GM21619 (cell line): ENCODE results near the gene MRPL58.
"Not testable (repeated sequence)": the region's sequence is repeated elsewhere in the genome, so short reads cannot be mapped to it uniquely, and the experiment has no call there.

ENCODE experiments used
- ATAC-seq: cut with Tn5 transposase; IDR thresholded peaks from one replicate; pipeline ENCODE4 v1.9.1; 2021; ENCODE audit not compliant: unreplicated experiment

The MRPL58 gene

DNA sequence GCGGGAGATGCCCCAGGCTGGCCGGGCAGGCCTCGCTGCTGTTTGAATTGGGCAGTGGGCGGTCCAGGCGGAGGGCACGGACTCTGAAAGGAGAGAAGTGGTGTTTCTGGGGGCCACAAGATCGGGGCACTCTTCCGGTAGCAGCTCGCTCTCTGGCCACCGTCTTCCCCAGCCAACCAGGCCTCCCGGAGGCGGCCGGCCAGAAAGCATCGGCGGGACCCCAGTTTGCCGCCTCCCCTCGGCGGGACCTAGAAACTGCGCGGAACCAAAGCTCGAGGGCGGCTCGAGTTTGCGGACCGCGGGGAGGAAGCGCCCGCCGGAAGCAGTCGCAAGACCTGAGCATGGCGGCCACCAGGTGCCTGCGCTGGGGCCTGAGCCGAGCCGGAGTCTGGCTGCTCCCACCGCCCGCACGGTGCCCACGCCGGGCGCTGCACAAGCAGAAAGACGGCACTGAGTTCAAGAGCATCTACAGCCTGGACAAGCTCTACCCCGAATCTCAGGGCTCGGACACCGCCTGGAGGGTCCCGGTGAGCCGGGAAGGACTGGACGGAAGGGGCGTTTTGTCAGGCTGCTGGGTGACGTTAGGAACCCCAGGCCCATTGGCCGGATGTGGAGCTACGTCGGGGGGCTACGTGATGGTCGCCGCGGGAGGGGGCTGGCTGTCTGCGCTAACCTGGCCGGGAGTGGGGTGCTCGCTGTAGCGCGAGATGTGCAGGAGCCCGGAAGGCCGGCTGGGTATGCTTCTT is at the start of gene MRPL58:
Gene MRPL58 (plus strand): TSS at position 325 of the 746 bp plus-strand sequence. CDS start 17 bp downstream, at position 342.
- ATAC-seq: peak; percentile 88

DNA sequence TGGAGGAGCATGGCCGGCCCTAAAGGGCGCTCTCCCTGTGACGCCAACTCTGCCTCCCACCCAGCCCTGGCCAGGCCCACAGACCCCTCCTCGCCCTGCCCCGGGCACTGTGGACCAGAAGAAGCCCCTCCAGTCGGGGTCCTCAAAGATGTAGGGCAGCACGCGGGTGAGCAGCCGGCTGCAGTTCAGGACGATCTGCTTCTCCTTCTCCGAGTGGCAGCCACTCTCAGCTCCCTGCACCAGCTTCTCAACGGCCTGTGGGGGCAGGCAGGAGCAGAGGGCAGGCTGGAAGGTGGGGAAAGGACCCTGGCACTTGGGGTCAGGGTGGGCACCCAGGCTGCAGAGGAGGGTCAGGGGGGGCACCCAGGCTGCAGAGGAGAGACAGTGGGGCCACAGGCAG is 48.8 kb upstream of the MRPL58 start:
- ATAC-seq: no peak

DNA sequence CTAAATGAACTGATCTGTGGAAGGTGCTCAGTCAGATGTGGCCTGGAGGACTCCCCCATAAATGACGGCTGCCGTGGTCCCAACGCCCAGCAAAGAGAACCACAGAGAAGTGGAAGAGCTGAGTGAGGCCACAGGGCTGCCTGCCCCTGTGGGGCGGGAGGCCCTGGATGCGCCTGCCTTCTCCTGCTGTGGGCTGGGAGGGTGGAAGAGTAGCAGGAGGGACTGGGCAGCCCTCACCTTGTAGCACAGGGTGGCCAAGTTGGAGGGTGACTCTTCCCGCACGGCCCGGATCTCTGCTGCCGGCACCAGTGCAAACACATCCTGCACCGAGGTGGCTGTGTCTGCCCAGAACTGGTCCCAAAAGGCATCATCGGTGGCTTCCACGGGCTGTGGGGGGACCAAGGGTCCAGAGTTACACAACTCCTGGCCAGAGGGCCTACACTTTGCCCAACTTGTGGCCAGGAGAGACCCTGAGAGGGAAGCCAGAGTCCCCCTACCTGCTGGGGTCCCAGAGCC is 48.2 kb upstream of the MRPL58 start:
- ATAC-seq: no peak

DNA sequence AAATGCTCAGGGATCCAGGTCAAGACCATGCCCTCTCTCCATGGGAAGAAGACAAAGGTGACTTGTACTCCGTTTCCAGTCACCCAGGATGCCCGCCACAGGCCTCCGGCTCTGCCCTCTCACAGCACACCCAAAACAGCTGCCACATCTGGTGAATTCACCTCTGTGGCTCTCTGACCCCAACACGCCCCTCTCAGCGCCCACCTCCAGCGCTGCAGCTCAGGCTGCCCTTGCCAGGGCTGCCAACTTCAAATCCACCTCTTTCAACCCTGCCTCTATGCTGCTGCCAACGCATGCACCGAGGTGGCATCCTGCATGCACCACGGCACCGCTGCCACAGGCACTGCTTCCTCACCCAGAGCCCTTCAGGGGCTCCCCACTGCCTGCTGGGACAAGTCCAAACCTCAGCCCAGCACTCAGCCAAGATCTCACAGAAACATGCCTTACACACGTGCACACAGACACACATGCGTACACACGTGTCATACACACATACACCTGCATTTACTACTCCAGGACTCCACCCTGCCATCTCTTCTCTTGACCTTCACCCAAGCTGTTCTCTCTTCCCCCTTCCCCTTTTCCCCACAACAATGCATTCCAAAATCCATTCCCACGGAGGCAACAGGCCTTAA is 47.4 kb upstream of the MRPL58 start:
- no peak for ATAC-seq

DNA sequence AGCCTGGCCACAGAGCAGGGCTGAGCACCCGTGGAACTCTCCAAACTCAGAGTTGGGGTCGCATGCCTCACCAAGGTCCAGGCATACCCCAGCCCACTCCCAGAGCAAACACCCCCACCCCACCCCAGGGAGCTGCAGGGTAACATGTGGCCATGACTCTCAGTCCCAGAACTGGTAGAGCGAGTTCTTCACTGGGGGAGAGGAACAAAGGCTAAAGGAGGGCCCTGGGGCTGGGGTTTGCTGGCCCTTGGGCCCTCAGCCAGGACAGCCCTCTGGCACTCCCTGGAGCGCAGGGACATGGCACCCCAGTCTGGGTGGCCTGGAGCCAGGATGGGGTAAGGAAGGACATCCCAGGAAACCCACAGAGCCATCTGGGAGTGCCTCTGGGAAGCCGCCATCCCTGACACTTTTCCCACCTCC is 44.1 kb upstream of the MRPL58 start:
- ATAC-seq: no peak

DNA sequence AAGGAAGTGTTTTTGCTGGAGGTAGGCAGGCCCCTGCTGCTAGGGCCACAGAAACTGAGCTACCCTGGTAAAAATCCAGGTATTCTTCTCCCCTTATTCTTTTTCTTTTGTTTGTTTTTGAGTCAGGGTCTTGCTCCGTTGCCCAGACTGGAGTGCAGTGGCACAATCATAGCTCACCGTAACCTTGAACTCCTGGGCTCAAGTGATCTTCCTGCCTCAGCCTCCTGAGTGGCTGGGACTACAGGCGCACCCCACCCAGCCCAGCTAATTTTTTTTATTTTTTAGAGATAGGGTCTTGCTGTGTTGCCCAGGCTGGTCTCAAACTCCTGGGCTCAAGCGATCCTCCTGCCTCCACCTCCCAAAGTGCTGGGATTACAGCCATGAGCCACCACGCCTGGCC is 43.0 kb upstream of the MRPL58 start:
- not testable (repeated sequence) for ATAC-seq

DNA sequence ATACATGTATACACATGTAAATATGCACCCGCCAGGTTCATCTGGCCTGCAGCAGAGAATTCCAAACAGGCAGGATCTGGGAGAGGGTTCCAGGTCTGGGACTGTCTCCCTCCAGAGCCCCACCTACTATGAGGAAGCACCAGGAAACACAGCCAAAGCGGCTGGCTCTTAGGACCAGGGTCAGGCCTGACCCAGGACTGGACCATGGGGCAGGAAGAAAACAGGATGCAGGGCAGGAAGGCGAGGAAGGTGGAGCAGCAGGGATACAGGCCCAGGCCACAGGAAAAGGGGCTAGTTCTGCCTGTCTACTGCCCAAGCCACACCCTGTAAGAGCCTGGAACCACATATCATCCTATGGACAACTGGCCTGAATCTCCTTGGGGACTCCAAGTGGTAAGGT is 42.1 kb upstream of the MRPL58 start:
- no peak for ATAC-seq

DNA sequence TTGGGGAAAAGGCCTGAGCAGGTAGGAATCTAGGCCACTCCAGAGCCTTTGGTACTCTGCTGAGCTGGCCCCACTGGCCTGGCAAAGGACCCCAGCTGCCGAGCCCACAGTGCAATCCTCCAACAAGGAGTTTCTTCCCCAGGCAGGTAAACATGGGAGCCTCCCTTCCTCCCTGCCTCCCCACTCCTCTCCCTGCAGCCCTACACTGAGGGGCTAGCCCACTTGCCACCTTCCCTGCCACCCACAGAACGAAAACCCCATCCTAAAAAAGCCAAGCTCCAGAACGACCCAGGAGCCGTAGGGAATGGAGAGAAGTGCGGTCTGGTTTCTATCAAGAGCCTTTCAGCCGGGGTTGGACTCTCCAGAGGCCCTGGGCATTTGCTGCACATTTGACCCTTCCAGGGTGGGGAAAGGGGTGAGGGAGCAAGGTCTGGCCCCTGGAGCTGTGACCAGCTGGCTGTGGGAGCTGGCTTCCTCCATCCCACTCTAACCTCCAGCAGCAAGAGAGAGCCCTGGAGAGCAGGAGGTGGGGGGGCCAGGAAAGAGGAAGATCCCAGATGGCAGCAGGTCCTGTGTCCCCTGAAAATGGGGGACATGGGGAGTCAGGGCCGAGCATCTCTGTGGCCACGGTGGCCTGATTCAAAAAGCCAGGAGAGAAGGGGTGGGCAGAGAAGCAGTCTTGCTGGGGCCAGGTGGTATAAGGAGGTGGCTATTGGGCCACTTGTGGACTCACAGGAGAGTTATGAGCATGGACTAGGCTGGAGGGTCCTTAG is 41.2 kb upstream of the MRPL58 start:
- no peak for ATAC-seq

DNA sequence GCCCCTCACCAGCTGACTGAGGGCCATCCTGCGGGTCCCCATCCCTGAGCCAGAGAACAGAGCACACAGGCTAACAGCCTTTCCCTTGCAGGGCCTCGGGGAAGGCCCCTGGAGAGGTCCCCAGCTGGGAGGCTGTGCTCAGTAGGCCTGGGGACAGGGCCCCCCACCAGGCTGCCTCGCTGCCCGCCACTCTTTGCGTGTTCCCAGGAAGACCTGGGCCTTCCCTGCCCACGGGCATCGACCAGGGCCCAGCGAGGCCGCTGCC is 40.7 kb upstream of the MRPL58 start:
- ATAC-seq: no peak

DNA sequence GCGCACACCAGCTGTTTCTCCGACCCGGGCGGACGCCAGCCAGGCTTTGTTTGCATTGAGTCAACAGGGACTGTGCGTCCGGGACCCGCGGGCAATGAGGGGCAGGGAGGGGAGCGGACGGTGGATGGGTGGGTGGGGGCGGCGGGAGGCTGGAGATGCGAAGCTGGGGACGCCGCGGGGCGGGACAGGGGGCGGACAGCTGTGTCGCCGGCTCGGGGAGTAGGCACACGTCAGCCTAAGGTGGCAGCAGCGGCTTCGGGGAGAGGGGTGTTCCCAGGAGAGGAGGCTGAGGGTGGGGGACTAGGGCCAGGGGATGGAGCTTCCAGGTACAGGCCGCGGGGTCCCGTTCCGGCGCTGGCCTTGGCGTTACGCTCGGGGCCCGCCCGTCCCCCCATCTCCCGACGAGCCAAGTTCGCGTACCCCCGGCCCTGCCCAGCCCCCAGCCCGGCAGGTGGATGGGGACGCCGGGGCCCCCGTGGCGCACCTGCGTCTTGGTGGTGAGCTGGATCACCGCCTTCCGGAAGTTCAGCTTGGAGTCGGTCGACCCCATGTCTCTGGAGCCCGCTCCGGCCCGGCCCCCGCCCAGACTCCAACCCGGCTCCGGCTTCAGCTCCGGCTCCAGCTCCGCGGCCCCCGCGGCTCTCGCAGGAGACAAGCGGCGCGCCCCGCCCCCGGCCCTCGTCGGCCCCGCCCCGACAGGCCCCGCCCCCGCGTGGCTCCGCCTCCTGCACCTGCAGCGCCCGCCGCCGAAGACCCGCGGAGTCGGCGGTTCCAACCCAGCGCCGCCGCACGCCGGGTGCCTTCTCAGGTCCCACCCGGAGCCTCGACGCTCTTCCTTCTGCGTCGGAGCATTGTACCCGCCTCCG is 40.1 kb upstream of the MRPL58 start, which contains the start of gene HID1:
Gene HID1 (minus strand): TSS at position 653 of the 866 bp plus-strand sequence. CDS start 103 bp downstream, at position 550.
- no peak for ATAC-seq

DNA sequence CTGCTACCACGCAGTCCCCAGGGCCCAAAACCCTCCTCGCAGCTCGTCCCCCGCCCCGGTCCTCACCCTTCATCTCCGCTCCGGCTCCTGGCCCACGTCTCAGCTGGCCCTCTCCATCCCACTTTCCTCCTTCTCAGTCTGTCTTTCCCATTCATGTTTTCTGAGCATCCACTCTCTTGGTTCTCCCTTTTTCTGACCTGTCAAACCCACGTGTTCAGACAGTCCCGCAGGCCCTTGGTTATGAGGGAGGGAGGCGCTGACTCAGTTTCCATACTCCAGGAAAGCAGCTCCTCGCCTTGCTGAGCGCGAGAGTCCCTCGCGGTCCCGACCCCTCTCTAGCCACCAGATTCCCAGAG is 39.5 kb upstream of the MRPL58 start:
- no peak for ATAC-seq

DNA sequence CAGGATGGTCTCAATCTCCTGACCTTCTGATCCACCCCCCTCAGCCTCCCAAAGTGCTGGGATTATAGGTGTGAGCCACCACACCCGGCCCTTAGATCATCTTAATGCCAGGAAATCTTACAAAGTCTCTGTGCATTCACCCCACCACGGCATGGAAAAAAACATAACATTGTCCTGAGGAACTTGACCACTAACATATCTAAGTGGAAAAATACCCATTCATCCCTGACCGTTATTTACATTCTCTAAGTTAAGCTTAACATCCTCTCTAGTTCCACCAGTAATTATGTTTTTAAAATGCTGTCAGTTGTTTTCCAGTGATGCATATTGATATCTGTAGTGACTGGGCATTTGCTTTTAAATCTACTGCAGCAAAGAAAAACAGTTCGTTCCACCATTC is 36.5 kb upstream of the MRPL58 start:
- no peak for ATAC-seq

DNA sequence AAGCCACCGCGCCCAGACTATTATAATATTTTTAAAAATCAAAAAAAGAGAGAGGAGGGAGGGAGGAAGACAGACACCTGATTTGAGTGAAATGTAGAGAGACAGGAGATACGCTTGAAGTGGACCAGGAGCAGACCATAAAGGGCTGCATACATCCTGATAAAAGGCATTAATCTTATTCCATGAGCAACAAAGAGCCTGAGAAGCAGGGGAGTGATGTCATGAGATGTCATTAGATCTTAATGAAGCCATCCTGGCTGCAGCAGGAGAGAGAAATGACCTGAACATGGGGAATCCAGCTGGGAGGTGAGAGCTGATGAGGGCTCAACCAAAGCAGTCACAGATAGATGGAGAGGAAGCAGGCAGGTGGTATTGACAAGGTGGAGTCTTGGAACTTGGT is 34.7 kb upstream of the MRPL58 start:
- ATAC-seq: no peak

DNA sequence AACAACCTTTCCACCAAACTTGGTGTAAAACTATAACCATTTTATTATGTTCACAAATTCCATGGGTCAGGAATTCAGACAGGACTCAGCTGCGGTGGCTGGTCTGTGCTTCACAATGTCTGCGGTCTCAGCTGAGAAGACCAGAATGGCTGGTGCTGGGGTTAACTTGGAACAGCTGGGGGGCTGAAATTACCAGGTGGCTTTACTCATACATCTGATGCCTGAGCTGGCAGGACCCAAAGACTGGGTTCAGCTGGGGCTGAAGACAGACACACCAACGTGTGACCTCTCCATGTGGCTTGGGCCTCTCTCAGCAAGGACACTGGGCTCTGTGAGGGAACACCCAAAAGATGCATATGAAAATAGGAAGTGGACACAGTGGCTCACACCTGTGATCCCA is 34.2 kb upstream of the MRPL58 start:
- ATAC-seq: no peak

DNA sequence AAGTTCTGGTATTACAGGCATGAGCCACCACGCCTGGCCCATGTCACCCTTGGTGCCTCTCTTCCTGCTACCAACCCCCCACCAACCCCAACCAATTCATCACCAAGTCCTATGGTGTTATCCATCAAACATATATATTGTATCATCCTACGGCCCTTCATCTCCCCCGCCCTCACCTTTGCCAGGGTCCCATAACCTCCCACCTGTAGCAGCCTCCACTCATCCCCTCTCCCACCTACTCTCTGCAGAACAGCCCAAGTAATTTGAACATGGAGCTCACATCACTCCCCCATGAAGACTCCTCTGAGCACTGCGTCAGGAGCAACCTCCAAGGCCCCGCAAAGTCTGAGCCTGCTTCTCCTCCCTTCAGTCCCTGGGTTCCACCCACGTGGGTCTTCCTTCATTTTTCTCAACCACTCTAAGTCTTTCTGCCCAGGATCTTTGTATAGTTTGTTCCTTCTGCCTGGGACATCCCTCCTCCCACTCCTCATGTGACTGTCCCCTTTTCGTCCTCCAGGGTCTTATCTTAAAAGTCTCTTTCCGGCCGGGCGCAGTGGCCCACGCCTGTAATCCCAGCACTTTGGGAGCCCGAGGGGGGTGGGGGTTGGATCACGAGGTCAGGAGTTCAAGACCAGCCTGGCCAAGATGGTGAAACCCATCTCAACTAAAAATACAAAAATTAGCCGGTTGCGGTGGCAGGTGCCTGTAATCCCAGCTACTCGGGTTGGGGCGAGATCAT is 32.9 kb upstream of the MRPL58 start:
- no peak for ATAC-seq

DNA sequence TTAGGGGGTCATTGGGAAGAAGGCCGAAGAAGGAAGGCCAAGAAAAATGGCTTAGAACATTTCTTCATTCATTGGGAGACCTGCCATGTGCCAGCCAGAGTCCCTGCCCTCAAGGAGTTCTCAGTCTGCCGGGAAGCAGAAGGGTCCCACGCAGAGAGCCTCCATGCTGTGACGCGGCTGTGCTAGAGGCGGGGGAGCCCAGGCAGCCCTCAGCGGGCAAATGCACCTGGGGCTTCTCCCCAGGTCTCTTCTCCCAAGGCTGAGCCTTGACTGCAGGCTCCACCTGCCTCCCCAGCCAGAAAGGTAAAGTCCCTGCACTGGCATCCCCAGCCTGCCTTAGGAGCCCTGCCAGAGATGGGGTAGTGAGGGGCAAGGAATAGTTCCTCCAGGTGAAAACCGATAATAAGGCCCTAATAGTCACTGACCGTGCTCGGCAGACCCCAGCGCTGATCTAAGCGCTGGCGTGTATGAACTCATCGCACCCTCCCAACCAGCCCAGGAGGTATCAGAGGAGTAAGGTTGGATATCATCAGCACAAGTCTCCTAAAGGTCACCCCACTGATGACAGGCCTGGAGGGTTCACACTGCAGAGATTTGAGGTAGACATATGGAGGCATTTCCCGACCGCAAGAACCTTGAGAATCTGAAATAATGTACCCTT is 31.0 kb upstream of the MRPL58 start:
- ATAC-seq: no peak

DNA sequence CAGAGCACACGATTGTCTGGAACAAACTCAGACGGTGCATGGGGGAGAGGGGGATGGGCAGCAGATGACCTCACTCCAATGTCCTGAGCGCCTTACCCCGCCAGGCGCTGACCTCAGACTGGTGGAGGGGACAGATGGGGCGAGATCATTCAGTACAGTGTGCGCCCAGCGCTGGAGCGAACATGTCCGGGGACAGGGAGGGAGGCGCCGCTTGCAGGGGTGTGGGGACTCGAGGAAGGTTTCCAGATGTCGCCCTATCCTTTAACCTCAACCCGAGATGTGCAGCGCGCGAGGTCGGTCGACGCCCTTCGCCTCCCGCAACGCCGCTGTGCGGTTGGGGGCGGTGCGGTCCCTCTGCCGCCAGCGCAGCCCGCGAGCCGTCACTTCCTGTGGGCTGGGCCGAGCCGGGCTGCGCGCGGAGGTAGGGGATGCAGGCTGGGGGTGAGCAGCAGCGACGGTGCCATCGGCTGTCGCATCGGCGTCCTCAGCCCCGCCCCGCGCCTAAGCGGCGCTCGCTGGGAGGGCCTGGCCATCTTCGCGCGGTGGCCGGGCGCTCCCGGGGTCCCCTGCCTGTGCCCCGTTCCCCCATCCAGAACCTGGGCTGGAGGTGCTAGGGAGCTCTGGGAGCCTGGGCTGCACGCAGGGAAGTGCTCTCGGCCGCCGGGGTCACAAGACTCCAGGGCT is 30.3 kb upstream of the MRPL58 start:
- ATAC-seq: peak; percentile 62

DNA sequence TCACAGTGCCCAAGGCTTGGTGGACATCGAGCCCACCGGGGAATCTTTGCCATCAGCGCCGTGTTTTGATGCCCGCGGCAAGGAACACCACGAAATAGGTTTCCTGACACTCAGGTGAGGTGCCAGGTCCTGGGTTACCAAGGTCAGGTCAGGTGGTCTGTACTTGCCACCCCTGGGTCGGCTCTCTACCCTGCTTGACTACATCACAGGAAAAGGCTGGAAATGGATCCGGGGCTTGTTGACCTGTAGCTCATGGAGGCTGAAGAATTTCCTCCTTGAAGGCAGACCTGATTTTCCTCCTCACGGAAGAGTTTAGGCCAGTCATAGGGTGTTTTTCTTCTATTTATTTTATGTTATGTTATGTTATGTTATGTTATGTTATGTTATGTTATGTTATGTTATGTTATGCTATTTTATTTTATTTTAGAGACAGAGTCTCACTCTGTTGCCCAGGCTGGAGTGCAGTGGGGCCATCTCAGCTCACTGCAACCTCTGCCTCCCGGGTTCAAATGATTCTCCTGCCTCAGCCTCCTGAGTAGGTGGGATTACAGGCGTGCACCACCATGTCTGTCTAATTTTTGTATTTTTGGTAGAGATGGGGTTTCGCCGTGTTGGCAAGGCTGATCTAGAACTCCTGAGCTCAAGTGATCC is 29.7 kb upstream of the MRPL58 start:
- ATAC-seq: not testable (repeated sequence)

DNA sequence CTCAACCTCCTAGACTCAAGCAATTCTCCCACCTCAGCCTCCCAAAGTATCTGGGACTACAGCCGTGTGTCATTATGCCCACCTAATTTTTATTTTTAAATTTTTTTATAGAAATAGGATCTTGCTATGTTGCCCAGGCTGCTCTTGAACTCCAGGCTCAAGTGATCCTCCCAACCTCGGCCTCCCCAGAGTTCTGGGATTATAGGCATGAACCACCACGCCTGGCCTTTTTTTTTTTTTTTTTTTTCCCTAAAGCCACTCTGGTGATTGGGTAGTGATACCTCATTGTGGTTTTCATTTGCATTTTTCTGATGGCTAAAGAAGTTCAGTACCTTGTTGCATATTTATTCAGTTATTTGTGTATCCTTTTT is 26.3 kb upstream of the MRPL58 start:
- ATAC-seq: no peak
